GM18868 (cell line): ENCODE results near the gene THTPA.
"Not testable (repeated sequence)": the region's sequence is repeated elsewhere in the genome, so short reads cannot be mapped to it uniquely, and the experiment has no call there.

Source experiments
- ATAC-seq: cut with Tn5 transposase; IDR thresholded peaks from one replicate; pipeline ENCODE4 v1.9.1; 2021; ENCODE audit warnings: mild to moderate bottlenecking, moderate library complexity; ENCODE audit not compliant: unreplicated experiment

Gene THTPA

GRCh38 chr14:23582906-23583760 is 27.1 kb downstream of the THTPA start:
- ATAC-seq, result no peak

GRCh38 chr14:23583761-23584526 is 27.9 kb downstream of the THTPA start:
- ATAC-seq, result not testable (repeated sequence)

- not testable (repeated sequence) for ATAC-seq
Measured at GRCh38 chr14:23584527-23585203, 28.6 kb downstream of the THTPA start.

- peak; percentile 98 for ATAC-seq
Measured at GRCh38 chr14:23588884-23589598, 33.0 kb downstream of the THTPA start.

- ATAC-seq, result no peak
Measured at GRCh38 chr14:23589606-23590005, 33.5 kb downstream of the THTPA start.

GRCh38 chr14:23590198-23590597 is 34.1 kb downstream of the THTPA start:
- no peak for ATAC-seq

GRCh38 chr14:23594191-23594590 is 38.1 kb downstream of the THTPA start:
- not testable (repeated sequence) for ATAC-seq

GRCh38 chr14:23600322-23600707 is 44.2 kb downstream of the THTPA start:
- no peak for ATAC-seq

- ATAC-seq, result no peak
Measured at GRCh38 chr14:23600806-23601205, 44.7 kb downstream of the THTPA start.

GRCh38 chr14:23601424-23601823 is 45.4 kb downstream of the THTPA start:
- no peak for ATAC-seq

- ATAC-seq, result no peak
Measured at GRCh38 chr14:23601845-23602180, 45.7 kb downstream of the THTPA start.

- no peak for ATAC-seq
Measured at GRCh38 chr14:23602181-23603095, 46.4 kb downstream of the THTPA start.

GRCh38 chr14:23603103-23603502 is 47.0 kb downstream of the THTPA start:
- no peak for ATAC-seq

GRCh38 chr14:23604148-23604547 is 48.1 kb downstream of the THTPA start:
- ATAC-seq, result no peak

GRCh38 chr14:23604675-23605170 is 48.7 kb downstream of the THTPA start:
- ATAC-seq, result no peak

- peak; percentile 92 for ATAC-seq
Measured at GRCh38 chr14:23605931-23606585, 50.0 kb downstream of the THTPA start.

GRCh38 chr14:23608454-23608853 is 52.4 kb downstream of the THTPA start:
- ATAC-seq, result no peak

- ATAC-seq, result no peak
Measured at GRCh38 chr14:23609001-23609400, 52.9 kb downstream of the THTPA start.

- not testable (repeated sequence) for ATAC-seq
Measured at GRCh38 chr14:23609411-23610089, 53.5 kb downstream of the THTPA start.
